GM12875 (cell line): Measurements from ENCODE around the gene PLAU.
"Not testable (repeated sequence)": the region's sequence is repeated elsewhere in the genome, so short reads cannot be mapped to it uniquely, and the experiment has no call there.

Experiments
- H3K4me3 ChIP-seq: one replicate; pipeline ENCODE4 v1.5.1; 2011; ENCODE audit warnings: low read depth, low read length, control low read depth
- TF ChIP-seq, protein P1 (sequence below): IDR thresholded peaks from 2 replicates; pipeline ENCODE4 v1.5.1; 2011; ENCODE audit warnings: low read depth, mild to moderate bottlenecking, control low read depth, inconsistent platforms, low read length, moderate library complexity, borderline replicate concordance; ENCODE audit not compliant: insufficient read depth

PLAU gene

DNA sequence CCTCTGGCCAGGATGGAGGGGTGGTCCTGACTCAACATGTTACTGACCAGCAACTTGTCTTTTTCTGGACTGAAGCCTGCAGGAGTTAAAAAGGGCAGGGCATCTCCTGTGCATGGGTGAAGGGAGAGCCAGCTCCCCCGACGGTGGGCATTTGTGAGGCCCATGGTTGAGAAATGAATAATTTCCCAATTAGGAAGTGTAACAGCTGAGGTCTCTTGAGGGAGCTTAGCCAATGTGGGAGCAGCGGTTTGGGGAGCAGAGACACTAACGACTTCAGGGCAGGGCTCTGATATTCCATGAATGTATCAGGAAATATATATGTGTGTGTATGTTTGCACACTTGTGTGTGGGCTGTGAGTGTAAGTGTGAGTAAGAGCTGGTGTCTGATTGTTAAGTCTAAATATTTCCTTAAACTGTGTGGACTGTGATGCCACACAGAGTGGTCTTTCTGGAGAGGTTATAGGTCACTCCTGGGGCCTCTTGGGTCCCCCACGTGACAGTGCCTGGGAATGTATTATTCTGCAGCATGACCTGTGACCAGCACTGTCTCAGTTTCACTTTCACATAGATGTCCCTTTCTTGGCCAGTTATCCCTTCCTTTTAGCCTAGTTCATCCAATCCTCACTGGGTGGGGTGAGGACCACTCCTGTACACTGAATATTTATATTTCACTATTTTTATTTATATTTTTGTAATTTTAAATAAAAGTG, 6.0 kb downstream of the PLAU start:
- no peak overlapping the region for H3K4me3 ChIP-seq

DNA sequence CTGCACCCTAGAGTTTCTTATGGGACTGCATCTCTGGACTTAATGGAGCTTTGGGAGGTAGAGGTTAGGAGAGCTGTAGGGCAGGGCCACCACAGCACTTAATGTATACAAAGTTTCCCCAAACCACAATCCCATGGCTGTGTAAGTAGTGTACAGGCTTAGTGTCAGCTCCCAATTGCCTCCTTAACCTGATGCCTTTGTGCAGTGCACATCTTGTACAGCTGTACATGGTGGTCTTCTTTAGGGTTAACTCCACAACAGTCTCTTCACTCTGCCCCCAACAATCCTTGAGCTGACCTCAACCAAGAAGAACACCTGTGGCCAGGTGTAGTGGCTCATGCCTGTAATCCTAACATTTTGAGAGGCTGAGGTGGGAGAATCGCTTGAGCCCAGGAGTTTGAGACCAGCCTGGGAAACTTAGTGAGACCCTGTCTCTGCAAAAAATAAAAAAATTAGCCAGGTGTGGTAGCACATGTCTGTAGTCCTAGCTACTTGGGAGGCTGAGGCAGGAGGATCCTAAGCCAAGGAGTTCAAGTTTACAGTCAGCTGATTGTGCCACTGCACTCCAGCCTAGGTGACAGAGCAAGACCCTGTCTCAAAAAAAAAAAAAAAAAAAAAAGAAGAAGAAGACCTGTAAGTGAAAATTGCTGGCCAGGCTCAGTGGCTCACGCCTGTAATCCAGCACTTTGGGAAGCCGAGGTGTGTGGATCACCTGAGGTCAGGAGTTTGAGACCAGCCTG, 6.8 kb downstream of the PLAU start:
- no peak overlapping the region for H3K4me3 ChIP-seq
- TF ChIP-seq, protein P1, sequence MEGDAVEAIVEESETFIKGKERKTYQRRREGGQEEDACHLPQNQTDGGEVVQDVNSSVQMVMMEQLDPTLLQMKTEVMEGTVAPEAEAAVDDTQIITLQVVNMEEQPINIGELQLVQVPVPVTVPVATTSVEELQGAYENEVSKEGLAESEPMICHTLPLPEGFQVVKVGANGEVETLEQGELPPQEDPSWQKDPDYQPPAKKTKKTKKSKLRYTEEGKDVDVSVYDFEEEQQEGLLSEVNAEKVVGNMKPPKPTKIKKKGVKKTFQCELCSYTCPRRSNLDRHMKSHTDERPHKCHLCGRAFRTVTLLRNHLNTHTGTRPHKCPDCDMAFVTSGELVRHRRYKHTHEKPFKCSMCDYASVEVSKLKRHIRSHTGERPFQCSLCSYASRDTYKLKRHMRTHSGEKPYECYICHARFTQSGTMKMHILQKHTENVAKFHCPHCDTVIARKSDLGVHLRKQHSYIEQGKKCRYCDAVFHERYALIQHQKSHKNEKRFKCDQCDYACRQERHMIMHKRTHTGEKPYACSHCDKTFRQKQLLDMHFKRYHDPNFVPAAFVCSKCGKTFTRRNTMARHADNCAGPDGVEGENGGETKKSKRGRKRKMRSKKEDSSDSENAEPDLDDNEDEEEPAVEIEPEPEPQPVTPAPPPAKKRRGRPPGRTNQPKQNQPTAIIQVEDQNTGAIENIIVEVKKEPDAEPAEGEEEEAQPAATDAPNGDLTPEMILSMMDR = no peak

More for the DNA sequence above, 6.0 kb downstream of the PLAU start:
- TF ChIP-seq, protein P1 = no peak

DNA sequence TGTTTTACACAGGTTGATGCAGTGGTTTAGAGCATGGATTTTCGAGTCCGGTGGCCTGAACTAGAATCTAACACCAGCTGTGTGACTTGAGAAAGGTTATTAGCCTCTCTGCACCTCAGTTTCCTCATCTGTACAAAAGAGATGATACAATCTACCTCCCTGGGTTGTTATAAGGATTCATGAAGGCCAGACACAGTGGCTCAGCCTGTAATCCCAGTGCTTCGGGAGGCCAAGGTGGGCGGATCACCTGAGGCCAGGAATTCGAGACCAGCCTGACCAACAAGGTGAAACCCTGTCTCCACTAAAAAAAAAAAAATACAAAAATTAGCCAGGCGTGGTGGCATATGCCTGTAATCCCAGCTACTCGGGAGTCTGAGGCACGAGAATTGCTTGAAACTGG, 8.5 kb downstream of the PLAU start:
- H3K4me3 ChIP-seq = not testable (repeated sequence)

DNA sequence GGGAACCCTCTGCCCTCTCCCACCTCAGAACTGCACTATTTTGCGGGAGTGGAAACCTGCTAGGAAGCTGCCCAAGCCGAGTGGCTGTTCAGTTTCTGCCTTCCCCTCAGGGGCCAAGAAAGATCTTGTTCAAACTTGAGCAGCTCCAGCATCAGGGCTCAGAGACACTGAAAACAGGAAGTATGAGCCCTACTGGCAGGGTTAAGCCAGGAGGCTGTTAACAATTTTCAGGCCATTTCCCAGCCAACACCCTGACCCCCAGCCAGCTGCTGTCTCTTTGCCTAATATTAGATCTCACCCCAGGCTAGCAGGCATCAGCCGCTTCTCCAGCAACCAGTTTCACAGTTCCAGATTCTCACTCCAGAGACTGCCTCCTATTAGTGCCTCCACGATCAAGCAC, 9.2 kb downstream of the PLAU start:
- no peak overlapping the region for H3K4me3 ChIP-seq
- TF ChIP-seq, protein P1 = no peak

DNA sequence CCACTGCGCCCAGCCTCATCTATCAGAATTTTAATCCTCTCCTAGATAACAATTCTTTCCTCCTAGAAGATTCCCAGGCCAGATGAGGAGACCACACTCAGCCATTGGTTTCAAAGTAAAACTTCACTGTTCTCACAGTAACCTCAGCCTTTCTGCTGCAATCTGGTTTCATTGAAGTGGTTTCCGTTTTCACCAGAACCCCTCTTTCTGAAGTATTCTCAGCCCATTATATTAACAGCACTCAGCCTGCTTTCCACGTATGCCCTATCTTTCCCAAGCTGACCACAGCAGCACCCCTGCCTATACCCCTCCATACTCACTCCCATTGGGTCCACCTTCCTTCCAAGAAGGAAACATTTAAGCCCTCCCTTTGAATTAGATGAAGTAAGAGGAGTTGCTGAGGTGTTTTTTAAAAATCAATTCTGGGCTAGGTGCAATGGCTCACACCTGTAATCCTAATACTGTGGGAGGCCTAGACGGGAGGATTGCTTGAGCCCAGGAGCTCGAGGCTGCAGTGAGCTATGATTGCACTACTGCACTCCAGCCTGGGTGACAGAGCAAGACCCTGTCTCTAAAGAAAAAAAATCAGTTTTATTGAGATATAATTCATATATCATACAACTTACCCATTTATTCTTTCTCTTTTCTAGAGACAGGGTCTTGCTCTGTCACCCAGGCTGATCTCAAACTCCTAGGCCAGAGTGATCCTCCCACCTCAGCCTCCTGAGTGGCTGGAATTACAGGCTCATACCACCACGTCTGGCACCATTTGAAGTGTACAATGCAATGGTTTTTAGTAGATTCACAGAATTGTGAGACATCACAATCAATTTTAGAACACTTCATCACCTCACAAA, 11.3 kb downstream of the PLAU start:
- no peak overlapping the region for H3K4me3 ChIP-seq
- TF ChIP-seq, protein P1 = no peak

DNA sequence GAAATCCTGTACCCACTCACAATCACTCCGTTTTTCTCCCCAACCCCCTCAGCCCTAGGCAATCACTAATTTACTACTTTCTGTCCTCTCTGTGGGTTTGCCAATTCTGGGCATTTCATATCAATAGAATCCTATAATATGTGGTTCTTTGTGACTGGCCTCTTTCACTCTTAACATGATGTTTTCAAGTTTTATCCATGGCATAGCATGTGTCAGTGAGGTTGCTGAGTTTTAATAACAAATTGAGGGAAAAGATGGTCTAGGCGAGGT, 11.9 kb downstream of the PLAU start:
- TF ChIP-seq, protein P1 = no peak
- no peak overlapping the region for H3K4me3 ChIP-seq

DNA sequence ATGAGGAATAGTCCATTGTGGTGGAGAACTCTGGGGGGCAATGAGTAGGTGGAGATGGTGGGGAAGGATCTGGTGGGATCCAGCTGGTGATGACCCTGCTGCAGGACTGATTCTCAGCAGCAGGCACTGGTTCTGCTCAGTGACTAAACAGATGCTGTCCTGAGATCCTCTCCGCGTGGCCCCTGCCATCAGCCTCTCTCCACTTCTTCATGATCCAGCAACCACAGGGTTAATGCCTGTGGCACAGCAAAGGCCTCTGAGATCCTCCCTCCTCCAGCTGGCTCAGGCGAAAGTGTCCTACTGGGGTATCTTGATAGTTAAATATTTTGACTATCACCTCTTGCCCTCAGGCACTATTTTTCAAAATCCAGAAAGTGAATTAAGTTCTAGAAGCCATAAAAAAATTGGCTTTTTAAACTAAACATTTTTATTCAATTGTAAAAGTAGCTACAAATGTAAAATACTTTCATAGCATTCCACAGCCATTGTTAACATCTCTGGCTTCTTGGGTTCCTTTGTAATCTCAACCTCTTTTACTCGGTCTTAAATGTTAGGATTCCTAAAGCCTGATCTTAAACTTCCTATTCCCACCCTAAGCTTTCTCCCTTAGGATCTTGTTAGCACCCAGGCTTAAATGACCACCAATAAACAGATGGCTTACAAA, 13.1 kb downstream of the PLAU start:
- H3K4me3 ChIP-seq = no peak overlapping the region
- TF ChIP-seq, protein P1 = no peak
